ENCODE results near the gene SYNDIG1. TPM values are rescaled to one million over a fixed set of nuclear protein-coding genes. Genes with fewer than 3 reads are reported as not detected.

The SYNDIG1 gene
- total RNA-seq, 4 donors from 2014 or later: 0.45 TPM; not detected in 3

- TF ChIP-seq CTCF (IDR thresholded peaks at IDR 0.05): no peak
- no peak for TF ChIP-seq POLR2A (IDR thresholded peaks at IDR 0.05)
- 87 to 89% methylated on average over 5 of the region's 5 CpGs for WGBS, 2 donors
- intact Hi-C loops (cut with DNase I; ENCODE audit: low total_unique reads): no loop called here
- H3K4me3 ChIP-seq (ENCODE audit: low read depth, poor library complexity, severe bottlenecking): no peak overlapping the region
- peak in 1 of 2 donors; percentile 46 for DNase-seq (ENCODE audit: low spot score in 2 of 2)
Observed at GRCh38 chr20:24682496-24682985, 213.1 kb downstream of the SYNDIG1 start.

DNA sequence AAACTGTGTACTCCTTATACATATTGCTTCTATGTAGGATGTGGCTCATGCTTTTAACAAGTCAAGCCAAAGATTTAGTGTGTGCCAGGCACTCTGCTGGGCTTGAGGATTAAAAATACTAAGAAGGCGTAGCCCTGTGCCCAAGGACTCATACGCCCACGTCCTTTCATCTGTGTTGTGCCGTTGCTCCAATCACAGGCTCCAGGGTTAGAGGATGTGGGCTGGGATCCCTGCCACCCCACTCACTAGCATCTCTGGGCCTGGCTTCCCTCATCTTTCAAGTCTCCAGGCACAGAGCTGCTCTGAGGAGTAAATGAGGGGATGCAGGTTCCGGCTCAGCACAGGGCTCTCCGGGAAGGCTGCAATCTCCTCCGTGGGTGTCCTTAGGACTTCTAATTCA is 214.2 kb downstream of the SYNDIG1 start:
- peak in 1 of 2 donors; percentile 32 for DNase-seq (ENCODE audit: low spot score in 2 of 2)

GRCh38 chr20:24684421-24684871 is 215.0 kb downstream of the SYNDIG1 start:
- WGBS, 2 donors: 59 to 71% methylated on average over 9 of the region's 9 CpGs
- intact Hi-C loops (cut with DNase I; ENCODE audit: low total_unique reads): no loop called here
- H3K4me3 ChIP-seq (ENCODE audit: low read depth, poor library complexity, severe bottlenecking): no peak overlapping the region
- no peak for TF ChIP-seq POLR2A (IDR thresholded peaks at IDR 0.05)
- DNase-seq (ENCODE audit: low spot score in 2 of 2): peak in 1 of 2 donors; percentile 79

More for the DNA sequence above, 214.2 kb downstream of the SYNDIG1 start:
- TF ChIP-seq POLR2A (IDR thresholded peaks at IDR 0.05): no peak
- no peak for TF ChIP-seq CTCF (IDR thresholded peaks at IDR 0.05)
- intact Hi-C loops (cut with DNase I; ENCODE audit: low total_unique reads): no loop called here
- 63 to 74% methylated on average over 7 of the region's 7 CpGs for WGBS, 2 donors
- no peak overlapping the region for H3K4me3 ChIP-seq (ENCODE audit: low read depth, poor library complexity, severe bottlenecking)

DNA sequence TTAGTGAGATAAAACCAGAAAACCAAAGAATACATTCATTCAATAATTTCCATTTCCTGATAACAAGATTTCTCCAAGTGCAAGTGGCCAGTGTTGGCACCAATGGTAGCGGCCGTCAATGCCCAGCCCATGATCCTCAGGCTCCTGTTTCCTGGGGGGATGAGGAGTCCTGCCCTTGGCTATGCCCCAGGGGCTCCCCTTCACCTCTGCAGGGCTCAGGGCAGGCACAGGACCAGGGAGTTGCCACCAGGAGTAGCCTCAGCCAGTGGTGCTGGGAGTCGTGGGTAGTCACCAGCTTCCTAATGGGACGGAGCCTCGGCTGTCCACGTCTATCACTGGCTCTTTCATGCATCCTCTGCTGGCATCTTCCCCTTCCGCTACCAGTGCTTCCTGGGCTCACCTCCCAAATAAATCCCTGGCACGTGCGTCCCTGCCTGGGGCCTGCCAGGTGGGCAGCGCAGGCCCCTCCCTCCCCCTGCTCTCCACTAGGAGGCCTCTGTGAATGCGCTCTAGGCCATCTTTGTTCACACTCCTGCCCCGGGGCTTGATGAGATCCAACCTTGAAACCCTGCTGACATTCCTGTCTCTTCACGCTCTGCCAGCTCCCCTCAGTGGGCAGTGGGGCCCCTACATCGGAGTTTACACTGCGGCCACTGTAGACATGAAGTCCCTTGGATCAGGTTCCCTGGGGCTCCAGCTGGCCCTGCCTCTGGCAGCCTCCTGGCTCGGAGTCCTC is 215.7 kb downstream of the SYNDIG1 start:
- no peak for TF ChIP-seq POLR2A (IDR thresholded peaks at IDR 0.05)
- TF ChIP-seq CTCF (IDR thresholded peaks at IDR 0.05): no peak
- 50 to 68% methylated on average over 16 of the region's 16 CpGs for WGBS, 2 donors
- DNase-seq (ENCODE audit: low spot score in 2 of 2): peak in 1 of 2 donors; percentile 69
- no peak overlapping the region for H3K4me3 ChIP-seq (ENCODE audit: low read depth, poor library complexity, severe bottlenecking)
- intact Hi-C loops (cut with DNase I; ENCODE audit: low total_unique reads): no loop called here

DNA sequence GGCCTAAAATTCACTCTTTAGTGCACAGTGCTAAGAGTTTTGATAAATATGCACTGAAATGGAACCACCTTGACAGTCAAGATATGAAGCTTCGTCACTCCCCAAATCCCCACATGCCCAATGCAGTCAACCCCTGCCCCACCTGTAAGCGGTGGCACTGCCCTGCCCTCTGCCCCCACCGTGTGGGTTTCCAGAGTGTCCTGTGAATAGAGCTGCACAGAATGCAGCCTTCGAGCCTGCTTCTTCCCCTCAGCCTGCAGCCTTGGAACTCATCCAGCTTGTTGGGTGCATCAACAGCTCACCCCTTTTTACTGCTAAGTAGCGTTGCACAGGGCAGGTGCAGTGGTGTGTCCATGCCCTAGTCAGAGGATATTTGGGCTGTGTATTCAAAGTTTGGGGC is 216.3 kb downstream of the SYNDIG1 start:
- intact Hi-C loops (cut with DNase I; ENCODE audit: low total_unique reads): no loop called here
- peak in 1 of 2 donors; percentile 46 for DNase-seq (ENCODE audit: low spot score in 2 of 2)
- WGBS, 2 donors: 63 to 68% methylated on average over 5 of the region's 5 CpGs
- no peak for TF ChIP-seq CTCF (IDR thresholded peaks at IDR 0.05)
- no peak for TF ChIP-seq POLR2A (IDR thresholded peaks at IDR 0.05)
- H3K4me3 ChIP-seq (ENCODE audit: low read depth, poor library complexity, severe bottlenecking): no peak overlapping the region

- WGBS, 2 donors: 87 to 89% methylated on average over 7 of the region's 7 CpGs
- no peak for TF ChIP-seq CTCF (IDR thresholded peaks at IDR 0.05)
- no peak for TF ChIP-seq POLR2A (IDR thresholded peaks at IDR 0.05)
- H3K4me3 ChIP-seq (ENCODE audit: low read depth, poor library complexity, severe bottlenecking): no peak overlapping the region
- DNase-seq (ENCODE audit: low spot score in 2 of 2): peak in 1 of 2 donors; percentile 72
- intact Hi-C loops (cut with DNase I; ENCODE audit: low total_unique reads): no loop called here
Observed at GRCh38 chr20:24686156-24686555, 216.7 kb downstream of the SYNDIG1 start.

All from lower leg skin (tissue), 4 donors.